ENCODE results near the gene SLC12A2. TPM values are rescaled to one million over a fixed set of nuclear protein-coding genes. Genes with fewer than 3 reads are reported as not detected.

The SLC12A2 gene
- polyA plus RNA-seq, 1 of the 3 experiments (the other 2 are of a cell fraction): 5.6 TPM

GRCh38 chr5:128097781-128098180 lies 14.2 kb downstream of the SLC12A2 start (continued):
- TF ChIP-seq TCF12 (IDR thresholded peaks at IDR 0.05): no peak
- no peak for TF ChIP-seq ZBTB33 (IDR thresholded peaks at IDR 0.05; ENCODE audit: borderline replicate concordance, low read depth)
- TF ChIP-seq MXI1 (IDR thresholded peaks at IDR 0.05; ENCODE audit: low read depth, low read length): no peak
- TF ChIP-seq FOXM1 (IDR thresholded peaks at IDR 0.05; ENCODE audit: low read depth): no peak
- no peak for TF ChIP-seq REST (IDR thresholded peaks at IDR 0.05; ENCODE audit: low read depth, low read length)

GRCh38 chr5:128099944-128100343 lies 16.4 kb downstream of the SLC12A2 start:
- Histone ChIP-seq H3K9ac (no peak overlapping the region), H3F3A (replicated peaks; ENCODE audit: insufficient read depth) (peaks cover 6% of the 10 kb centered on the region), H3K9me2 (no peaks in the 10 kb centered on the region), H3K27me3 (ENCODE audit: insufficient read depth) (no peaks in the 10 kb centered on the region), H3K27ac (ENCODE audit: low read depth in 2 of 2, low read length in 1 of 2) (no peak overlapping the region), H3K4me3 (ENCODE audit: low read depth in 2 of 2, low read length in 1 of 2) (no peak overlapping the region), H3K4me1 (ENCODE audit: control insufficient read depth in 1 of 2, insufficient read depth in 2 of 2, low read depth in 1 of 2, low read length in 1 of 2) (no peaks in the 10 kb centered on the region; a peak in 1 of 4 replicates), H3K36me3 (replicated peaks in 1 of 2; ENCODE audit: control insufficient read depth in 1 of 2, insufficient read depth in 2 of 2, low read length in 1 of 2) (peaks cover 0 to 27% of the 10 kb centered on the region in 2 experiments), H3K4me2 (no peak overlapping the region), H3K79me2 (ENCODE audit: insufficient read depth) (peaks cover 53% of the 10 kb centered on the region), H2AFZ (ENCODE audit: low read depth) (no peak overlapping the region), H4K20me1 (ENCODE audit: insufficient read depth) (no peaks in the 10 kb centered on the region), H3K9me3 (peaks cover 30% of the 10 kb centered on the region; the same call in 1 of the 2 replicates)
- ChIA-PET CTCF (interaction anchor here (0.9 to 1.3 kb wide), 2 partner anchors 30 to 40 kb away, joined by 4 read pairs; no protein-coding TSS in a partner anchor), POLR2A (no interaction called here)
- DNase-seq: no peak
- TF ChIP-seq NRF1 (IDR thresholded peaks at IDR 0.05; ENCODE audit: low read depth, low read length) (no peak), MEF2A (IDR thresholded peaks at IDR 0.05; ENCODE audit: borderline replicate concordance, low read depth) (no peak), POLR2AphosphoS5 (IDR thresholded peaks at IDR 0.05; ENCODE audit: low read depth, low read length) (no peak), PBX3 (IDR thresholded peaks at IDR 0.05) (no peak), SIN3A (IDR thresholded peaks at IDR 0.05; ENCODE audit: borderline replicate concordance, low read depth, low read length) (no peak)
- WGBS (ENCODE audit: low lambda C conversion rate): 96% methylated on average over 5 of the region's 5 CpGs
